HepG2 (cell line): Measurements from ENCODE around the gene WEE1. TPM values are rescaled to one million over a fixed set of nuclear protein-coding genes. Genes with fewer than 3 reads are reported as not detected.
A peak's percentile ranks its signal among the peaks of the same experiment; 100 is the strongest.

Source experiments
- ATF1 ChIP-seq: IDR thresholded peaks from 2 replicates; pipeline ENCODE4 v1.6.1; 2016; ENCODE audit warnings: mild to moderate bottlenecking, control low read depth
- CBFB ChIP-seq: sonication (generic); formaldehyde crosslinking; IDR thresholded peaks from 2 replicates; pipeline ENCODE4 v1.4.0; 2020; ENCODE audit warnings: missing genetic modification reagents
- FOSL2 ChIP-seq: sonication (generic); formaldehyde crosslinking; IDR thresholded peaks from 2 replicates; pipeline ENCODE4 v1.4.0; 2020; ENCODE audit warnings: missing genetic modification reagents
- HHEX ChIP-seq: IDR thresholded peaks from 2 replicates; pipeline ENCODE4 v1.6.1; 2016; ENCODE audit warnings: control low read depth
- IRX3 ChIP-seq: sonication (generic); formaldehyde crosslinking; IDR thresholded peaks from 2 replicates; pipeline ENCODE4 v1.8.1; 2023; ENCODE audit warnings: mild to moderate bottlenecking, low read depth, missing genetic modification reagents, borderline replicate concordance
- JDP2 ChIP-seq: sonication (generic); formaldehyde crosslinking; IDR thresholded peaks from 2 replicates; pipeline ENCODE4 v1.8.1; 2022; ENCODE audit warnings: missing genetic modification reagents, borderline replicate concordance
- MBNL3 ChIP-seq: fragments of 250-450 bp; sonication (Bioruptor Pico); conservative IDR thresholded peaks from 2 replicates; pipeline ENCODE4 v1.8.0; 2022; ENCODE audit warnings: mild to moderate bottlenecking, inconsistent platforms
- MTA3 ChIP-seq: sonication (generic); formaldehyde crosslinking; IDR thresholded peaks from 2 replicates; pipeline ENCODE4 v1.4.0; 2020; ENCODE audit warnings: missing genetic modification reagents
- NCOA2 ChIP-seq: sonication (generic); formaldehyde crosslinking; IDR thresholded peaks from 2 replicates; pipeline ENCODE4 v1.8.0; 2022; ENCODE audit warnings: inconsistent platforms
- PLSCR1 ChIP-seq: sonication (generic); formaldehyde crosslinking; IDR thresholded peaks from 2 replicates; pipeline ENCODE4 v1.5.0; 2020; ENCODE audit warnings: missing genetic modification reagents, mild to moderate bottlenecking, borderline replicate concordance
- PRDM4 ChIP-seq: sonication (generic); formaldehyde crosslinking; IDR thresholded peaks from 2 replicates; pipeline ENCODE4 v1.9.0; 2021; ENCODE audit warnings: missing genetic modification reagents, borderline replicate concordance
- PREB ChIP-seq: sonication (generic); formaldehyde crosslinking; IDR thresholded peaks from 2 replicates; pipeline ENCODE4 v1.4.0; 2020; ENCODE audit warnings: missing genetic modification reagents
- SOX6 ChIP-seq, 2 experiments: fragments of 450-650 bp in 1 of 2; sonication (generic) in 1 of 2; formaldehyde crosslinking in 1 of 2; IDR thresholded peaks; 2 replicates each; pipeline versions ENCODE4 v1.4.0 to v1.6.1; 2017 to 2020; ENCODE audit warnings: antibody characterized with exemption in 1 of 2, mild to moderate bottlenecking in 1 of 2, missing genetic modification reagents in 1 of 2
- THAP9 ChIP-seq: sonication (generic); formaldehyde crosslinking; IDR thresholded peaks from 2 replicates; pipeline ENCODE4; 2020; ENCODE audit warnings: missing genetic modification reagents, mild to moderate bottlenecking, borderline replicate concordance
- THRA ChIP-seq: sonication (generic); formaldehyde crosslinking; IDR thresholded peaks from 2 replicates; pipeline ENCODE4 v1.4.0; 2020; ENCODE audit warnings: missing genetic modification reagents, borderline replicate concordance
- XBP1 ChIP-seq: sonication (generic); formaldehyde crosslinking; IDR thresholded peaks from 2 replicates; pipeline ENCODE4 v1.5.0; 2020; ENCODE audit warnings: missing genetic modification reagents
- ZNF33A ChIP-seq: sonication (generic); formaldehyde crosslinking; IDR thresholded peaks from 2 replicates; pipeline ENCODE4 v1.5.1; 2020; ENCODE audit warnings: missing genetic modification reagents, mild to moderate bottlenecking, moderate library complexity, borderline replicate concordance
- ZNF512 ChIP-seq: sonication (generic); formaldehyde crosslinking; IDR thresholded peaks from 2 replicates; pipeline ENCODE4 v1.4.0; 2020; ENCODE audit warnings: mild to moderate bottlenecking, missing genetic modification reagents
- polyA plus RNA-seq, 8 experiments: library from polyadenylated mRNA; depleted of rRNA in 3 of 8; stranded (reverse) in 7 of 8; unstranded in 1 of 8; fragments of >200 nt; fragmentation: Illumina TruSeq in 4 of 8; extraction: Trizol in 4 of 8; gene quantifications; 2 replicates each; pipeline versions ENCODE4 v1.2.1 to v1.2.3, GENCODE V29; 2011 to 2016; ENCODE audit warnings: low read depth in 4 of 8, missing spikeins in 1 of 8, mixed read lengths in 1 of 8; ENCODE audit not compliant: insufficient read depth in 1 of 8
- total RNA-seq, 5 experiments: library from RNA; depleted of rRNA; stranded (reverse); fragments of >200 nt; fragmentation: Illumina TruSeq; extraction: Trizol; gene quantifications; 2 replicates each; pipeline ENCODE4 v1.2.3, GENCODE V29; 2016; ENCODE audit warnings: low read depth in 1 of 5

WEE1 gene
- total and polyA plus RNA-seq, 2 of the 13 experiments (the other 11 are each of a cell fraction or from before 2014, with no cell fraction given) = 31.4 to 63.7 TPM

GRCh38 chr11:9568854-9569587, 4.4 kb upstream of the WEE1 start (continued):
- TF ChIP-seq THRA (CRISPR knock-in tag) = peak; percentile 86
- TF ChIP-seq IRX3 = peak; percentile 47; the same call in 1 of the 2 replicates
- no peak for TF ChIP-seq THAP9 (CRISPR knock-in tag)
- TF ChIP-seq XBP1 (CRISPR knock-in tag) = no peak
- TF ChIP-seq MTA3 (CRISPR knock-in tag) = no peak
- no peak for TF ChIP-seq PRDM4 (CRISPR knock-in tag)
- peak; percentile 46; the same call in 1 of the 2 replicates for TF ChIP-seq ATF1 (CRISPR knock-in tag)
- TF ChIP-seq SOX6 (IDR thresholded peaks at IDR 0.05) = no peak
- TF ChIP-seq SOX6 (CRISPR knock-in tag; IDR thresholded peaks at IDR 0.05) = peak; percentile 74
- TF ChIP-seq MBNL3 (CRISPR knock-in tag) = no peak
- no peak for TF ChIP-seq PREB (CRISPR knock-in tag)
- no peak for TF ChIP-seq JDP2 (CRISPR knock-in tag)
- peak; percentile 85 for TF ChIP-seq FOSL2 (CRISPR knock-in tag)
- TF ChIP-seq ZNF33A = peak; percentile 75; the same call in 1 of the 2 replicates
- TF ChIP-seq PLSCR1 = no peak
- TF ChIP-seq NCOA2 (CRISPR knock-in tag) = peak; percentile 87
- 0 out of 2 replicates have a peak, but pooled peaks have one; percentile 25 for TF ChIP-seq HHEX (CRISPR knock-in tag)
- TF ChIP-seq ZNF512 = no peak
- TF ChIP-seq CBFB (CRISPR knock-in tag) = 0 out of 2 replicates have a peak, but pooled peaks have one; percentile 58
